Measurements from ENCODE around the gene PTPRM. TPM values are rescaled to one million over a fixed set of nuclear protein-coding genes. Genes with fewer than 3 reads are reported as not detected.

The PTPRM gene
- total RNA-seq, 1 donor from 2014 or later = 257 TPM

- H3K27ac ChIP-seq = no peak overlapping the region
Measured at GRCh38 chr18:7817575-7818230, 250.6 kb downstream of the PTPRM start.

GRCh38 chr18:7821784-7822183, 254.7 kb downstream of the PTPRM start:
- intact Hi-C loops (cut with DNase I) = no loop called here
- Histone ChIP-seq H3K36me3 (no peaks in the 10 kb centered on the region), H3K4me1 (peaks cover 0 to 13% of the 10 kb centered on the region in 2 donors), H3K27ac (peak overlapping the region in 1 of 2 donors; percentile 38), H3K4me3 (no peak overlapping the region), H3K27me3 (no peaks in the 10 kb centered on the region), H3K9me3 (no peaks in the 10 kb centered on the region)
- no peak for TF ChIP-seq CTCF (IDR thresholded peaks at IDR 0.05)
- DNase-seq (ENCODE audit: low spot score in 2 of 2) = no peak

More at GRCh38 chr18:7817575-7818230, 250.6 kb downstream of the PTPRM start:
- no peak for DNase-seq (ENCODE audit: low spot score in 2 of 2)
- Histone ChIP-seq H3K4me3 (no peak overlapping the region), H3K9me3 (peaks cover 12 to 21% of the 10 kb centered on the region in 2 donors), H3K27me3 (no peaks in the 10 kb centered on the region), H3K4me1 (peaks cover 0 to 9% of the 10 kb centered on the region in 2 donors), H3K36me3 (no peaks in the 10 kb centered on the region)
- intact Hi-C loops (cut with DNase I) = no loop called here
- TF ChIP-seq CTCF (IDR thresholded peaks at IDR 0.05) = no peak

- no peak for DNase-seq (ENCODE audit: low spot score in 2 of 2)
- H3K36me3 ChIP-seq = no peaks in the 10 kb centered on the region
- TF ChIP-seq CTCF (IDR thresholded peaks at IDR 0.05) = no peak
- peak overlapping the region; percentile 16 to 31 for H3K4me3 ChIP-seq
- no peaks in the 10 kb centered on the region for H3K9me3 ChIP-seq
- intact Hi-C loops (cut with DNase I) = no loop called here
- no peaks in the 10 kb centered on the region for H3K27me3 ChIP-seq
- peak overlapping the region; percentile 35 to 38 for H3K27ac ChIP-seq
- peaks cover 0 to 13% of the 10 kb centered on the region in 2 donors for H3K4me1 ChIP-seq
Measured at GRCh38 chr18:7822435-7823331, 255.6 kb downstream of the PTPRM start.

GRCh38 chr18:7824970-7825369, 257.9 kb downstream of the PTPRM start:
- Histone ChIP-seq H3K36me3 (no peaks in the 10 kb centered on the region), H3K4me1 (peaks cover 0 to 13% of the 10 kb centered on the region in 2 donors), H3K9me3 (no peaks in the 10 kb centered on the region), H3K4me3 (no peak overlapping the region), H3K27me3 (no peaks in the 10 kb centered on the region), H3K27ac (no peak overlapping the region)
- TF ChIP-seq CTCF (IDR thresholded peaks at IDR 0.05) = no peak
- no peak for DNase-seq (ENCODE audit: low spot score in 2 of 2)
- intact Hi-C loops (cut with DNase I) = no loop called here

- Histone ChIP-seq H3K4me3 (no peak overlapping the region), H3K4me1 (no peaks in the 10 kb centered on the region), H3K27ac (no peak overlapping the region), H3K27me3 (no peaks in the 10 kb centered on the region), H3K36me3 (no peaks in the 10 kb centered on the region), H3K9me3 (no peaks in the 10 kb centered on the region)
- intact Hi-C loops (cut with DNase I) = no loop called here
- no peak for DNase-seq (ENCODE audit: low spot score in 2 of 2)
- TF ChIP-seq CTCF (IDR thresholded peaks at IDR 0.05) = no peak
Measured at GRCh38 chr18:7830468-7830867, 263.4 kb downstream of the PTPRM start.

Measured in ascending aorta (tissue), 2 donors.